K562 (cell line): Measurements from ENCODE around the gene IKBKE. TPM values are rescaled to one million over a fixed set of nuclear protein-coding genes. Genes with fewer than 3 reads are reported as not detected.

Experiments
- ARID1B ChIP-seq: fragments of 450-650 bp; IDR thresholded peaks from 2 replicates; pipeline ENCODE4 v1.6.1; 2016; ENCODE audit warnings: antibody characterized with exemption, mild to moderate bottlenecking, inconsistent platforms
- CBFA2T3 ChIP-seq: fragments of 450-650 bp; IDR thresholded peaks from 2 replicates; pipeline ENCODE4 v1.6.1; 2017
- EHMT2 ChIP-seq: fragments of 450-650 bp; IDR thresholded peaks from 2 replicates; pipeline ENCODE4 v1.6.1; 2018; ENCODE audit warnings: antibody characterized with exemption
- EP300 ChIP-seq: IDR thresholded peaks from 2 replicates; pipeline ENCODE4 v1.6.1; 2012; ENCODE audit warnings: low read length, improper control_type of control experiment
- GABPA ChIP-seq: fragments of 200-800 bp; sonication (Bioruptor generic); conservative IDR thresholded peaks from 2 replicates; pipeline ENCODE4 v1.6.1; 2016; ENCODE audit warnings: low read depth, missing genetic modification characterization, missing compliant biosample characterization
- HDAC1 ChIP-seq, 2 experiments: fragments of 450-650 bp; IDR thresholded peaks; 2 replicates each; pipeline ENCODE4 v1.6.1; 2016 to 2017; ENCODE audit warnings: inconsistent platforms in 1 of 2, mild to moderate bottlenecking in 1 of 2, moderate library complexity in 1 of 2
- PHTF2 ChIP-seq: fragments of 250-450 bp; sonication (Bioruptor Pico); IDR thresholded peaks from 2 replicates; pipeline ENCODE4 v1.5.0; 2021; ENCODE audit warnings: mild to moderate bottlenecking
- PRMT5 ChIP-seq: sonication (generic); formaldehyde crosslinking; IDR thresholded peaks from 2 replicates; pipeline ENCODE4 v1.5.0; 2020; ENCODE audit warnings: missing genetic modification reagents
- RHOXF2B ChIP-seq: fragments of 250-450 bp; sonication (Bioruptor Pico); conservative IDR thresholded peaks from 2 replicates; pipeline ENCODE4 v1.5.1; 2021
- SMAD1 ChIP-seq: fragments of 150-350 bp; IDR thresholded peaks from 2 replicates; pipeline ENCODE4 v1.6.1; 2014; ENCODE audit warnings: low read length, low read depth; ENCODE audit not compliant: partially characterized antibody
- TGIF2 ChIP-seq: sonication (generic); formaldehyde crosslinking; IDR thresholded peaks from 2 replicates; pipeline ENCODE4 v1.8.1; 2022; ENCODE audit warnings: mild to moderate bottlenecking, missing genetic modification reagents, moderate library complexity
- ZBTB1 ChIP-seq: sonication (generic); formaldehyde crosslinking; IDR thresholded peaks from 2 replicates; pipeline ENCODE4 v1.8.1; 2023; ENCODE audit warnings: missing genetic modification reagents, low read depth, mild to moderate bottlenecking, borderline replicate concordance
- polyA plus RNA-seq, 8 experiments: library from polyadenylated mRNA; depleted of rRNA in 4 of 8; stranded (reverse) in 5 of 8; unstranded in 3 of 8; fragments of >200 nt; fragmentation: Nextera tagmentation in 2 of 8; fragmentation: Illumina TruSeq in 1 of 8; extraction: Ambion mirVana in 2 of 8; extraction: Trizol in 1 of 8; gene quantifications; 2 replicates each; pipeline versions ENCODE4 v1.2.1 to v1.2.3, GENCODE V29; 2011 to 2014; ENCODE audit warnings: inconsistent platforms in 1 of 8, missing spikeins in 1 of 8
- total RNA-seq, 7 experiments: library from RNA; depleted of rRNA in 6 of 7; stranded (reverse); fragments of >200 nt in 6 of 7; fragmentation: Illumina TruSeq in 2 of 7; extraction: Trizol in 2 of 7; gene quantifications; 2 replicates each; pipeline versions ENCODE4 v1.2.1 to v1.2.3, GENCODE V29; 2011 to 2021; ENCODE audit warnings: low replicate concordance in 1 of 7
- TF ChIP-seq, protein P1 (sequence below), 2 experiments: fragments of 450-650 bp; IDR thresholded peaks; 2 replicates each; pipeline ENCODE4 v1.6.1; 2018; ENCODE audit warnings: mild to moderate bottlenecking in 2 of 2, low read depth in 1 of 2; ENCODE audit not compliant: partially characterized antibody in 2 of 2
- TF ChIP-seq, protein P2 (sequence below), 2 experiments: fragments of 450-650 bp in 1 of 2; sonication (generic) in 1 of 2; formaldehyde crosslinking in 1 of 2; IDR thresholded peaks; 2 replicates each; pipeline versions ENCODE4 v1.7.1 to v1.9.0; 2016 to 2022; ENCODE audit warnings: inconsistent platforms in 1 of 2, mild to moderate bottlenecking in 1 of 2, missing genetic modification reagents in 1 of 2

Gene IKBKE
- total and polyA plus RNA-seq, 9 of the 15 experiments (the other 6 are each of a cell fraction or from before 2014, with no cell fraction given), result 2.3 to 9.0 (median 4.8) TPM

DNA sequence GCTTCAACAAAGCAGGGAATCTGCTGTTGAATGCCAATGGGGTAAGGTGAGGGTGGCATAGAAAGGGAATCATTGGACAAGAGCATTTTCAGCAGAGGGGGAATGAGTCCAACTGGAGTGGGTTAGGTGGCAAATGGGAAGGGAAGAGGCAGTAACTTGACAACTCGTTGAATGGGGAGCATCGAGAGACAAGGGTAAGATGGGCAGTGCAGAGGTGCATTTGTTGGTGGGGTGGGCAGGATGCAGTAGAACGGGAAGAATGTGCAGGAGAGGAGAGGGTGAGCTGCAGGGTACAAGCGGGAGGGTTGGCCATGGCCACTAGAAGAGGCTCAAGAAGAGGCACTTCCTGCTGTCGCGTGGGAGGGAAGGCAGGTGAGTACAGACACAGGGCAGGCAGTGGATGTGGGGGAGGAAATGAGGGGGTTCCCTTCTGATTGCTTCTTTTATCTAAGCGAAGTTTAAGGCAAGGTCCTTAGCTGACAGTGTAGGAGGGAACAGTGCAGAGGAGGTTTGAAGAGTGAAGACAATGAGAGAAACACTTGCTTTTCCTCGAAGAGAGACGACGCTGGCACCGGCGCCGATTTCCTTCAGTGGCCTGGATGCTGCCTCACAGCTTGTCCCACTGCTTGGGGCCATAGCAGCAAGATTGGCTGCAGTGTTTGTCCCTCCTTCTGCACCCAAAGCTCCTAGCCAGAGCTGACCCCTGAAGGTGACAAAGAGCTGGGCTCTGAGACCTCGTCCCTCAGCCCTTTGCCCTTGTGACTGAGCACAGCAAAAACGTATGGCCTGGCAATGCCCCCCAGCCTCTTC lies 3.2 kb upstream of the IKBKE start (continued):
- TF ChIP-seq PRMT5 (CRISPR knock-in tag) (no peak), SMAD1 (no peak), ZBTB1 (CRISPR knock-in tag) (no peak), PHTF2 (CRISPR knock-in tag) (no peak), EP300 (no peak), ARID1B (peak; percentile 39; the same call in 1 of the 2 replicates), HDAC1 (IDR thresholded peaks at IDR 0.05) (peak in 1 of 2 experiments; percentile 37; a peak in 1 of 4 replicates), EHMT2 (peak; percentile 60; the same call in 1 of the 2 replicates), RHOXF2B (CRISPR knock-in tag) (no peak), TGIF2 (CRISPR knock-in tag) (no peak), CBFA2T3 (peak; percentile 73), GABPA (no peak)
- TF ChIP-seq, protein P1, sequence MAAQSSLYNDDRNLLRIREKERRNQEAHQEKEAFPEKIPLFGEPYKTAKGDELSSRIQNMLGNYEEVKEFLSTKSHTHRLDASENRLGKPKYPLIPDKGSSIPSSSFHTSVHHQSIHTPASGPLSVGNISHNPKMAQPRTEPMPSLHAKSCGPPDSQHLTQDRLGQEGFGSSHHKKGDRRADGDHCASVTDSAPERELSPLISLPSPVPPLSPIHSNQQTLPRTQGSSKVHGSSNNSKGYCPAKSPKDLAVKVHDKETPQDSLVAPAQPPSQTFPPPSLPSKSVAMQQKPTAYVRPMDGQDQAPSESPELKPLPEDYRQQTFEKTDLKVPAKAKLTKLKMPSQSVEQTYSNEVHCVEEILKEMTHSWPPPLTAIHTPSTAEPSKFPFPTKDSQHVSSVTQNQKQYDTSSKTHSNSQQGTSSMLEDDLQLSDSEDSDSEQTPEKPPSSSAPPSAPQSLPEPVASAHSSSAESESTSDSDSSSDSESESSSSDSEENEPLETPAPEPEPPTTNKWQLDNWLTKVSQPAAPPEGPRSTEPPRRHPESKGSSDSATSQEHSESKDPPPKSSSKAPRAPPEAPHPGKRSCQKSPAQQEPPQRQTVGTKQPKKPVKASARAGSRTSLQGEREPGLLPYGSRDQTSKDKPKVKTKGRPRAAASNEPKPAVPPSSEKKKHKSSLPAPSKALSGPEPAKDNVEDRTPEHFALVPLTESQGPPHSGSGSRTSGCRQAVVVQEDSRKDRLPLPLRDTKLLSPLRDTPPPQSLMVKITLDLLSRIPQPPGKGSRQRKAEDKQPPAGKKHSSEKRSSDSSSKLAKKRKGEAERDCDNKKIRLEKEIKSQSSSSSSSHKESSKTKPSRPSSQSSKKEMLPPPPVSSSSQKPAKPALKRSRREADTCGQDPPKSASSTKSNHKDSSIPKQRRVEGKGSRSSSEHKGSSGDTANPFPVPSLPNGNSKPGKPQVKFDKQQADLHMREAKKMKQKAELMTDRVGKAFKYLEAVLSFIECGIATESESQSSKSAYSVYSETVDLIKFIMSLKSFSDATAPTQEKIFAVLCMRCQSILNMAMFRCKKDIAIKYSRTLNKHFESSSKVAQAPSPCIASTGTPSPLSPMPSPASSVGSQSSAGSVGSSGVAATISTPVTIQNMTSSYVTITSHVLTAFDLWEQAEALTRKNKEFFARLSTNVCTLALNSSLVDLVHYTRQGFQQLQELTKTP (IDR thresholded peaks at IDR 0.05; ENCODE audit: low read depth in 1 of 2, partially characterized antibody in 2 of 2), result no peak
- TF ChIP-seq, protein P2, sequence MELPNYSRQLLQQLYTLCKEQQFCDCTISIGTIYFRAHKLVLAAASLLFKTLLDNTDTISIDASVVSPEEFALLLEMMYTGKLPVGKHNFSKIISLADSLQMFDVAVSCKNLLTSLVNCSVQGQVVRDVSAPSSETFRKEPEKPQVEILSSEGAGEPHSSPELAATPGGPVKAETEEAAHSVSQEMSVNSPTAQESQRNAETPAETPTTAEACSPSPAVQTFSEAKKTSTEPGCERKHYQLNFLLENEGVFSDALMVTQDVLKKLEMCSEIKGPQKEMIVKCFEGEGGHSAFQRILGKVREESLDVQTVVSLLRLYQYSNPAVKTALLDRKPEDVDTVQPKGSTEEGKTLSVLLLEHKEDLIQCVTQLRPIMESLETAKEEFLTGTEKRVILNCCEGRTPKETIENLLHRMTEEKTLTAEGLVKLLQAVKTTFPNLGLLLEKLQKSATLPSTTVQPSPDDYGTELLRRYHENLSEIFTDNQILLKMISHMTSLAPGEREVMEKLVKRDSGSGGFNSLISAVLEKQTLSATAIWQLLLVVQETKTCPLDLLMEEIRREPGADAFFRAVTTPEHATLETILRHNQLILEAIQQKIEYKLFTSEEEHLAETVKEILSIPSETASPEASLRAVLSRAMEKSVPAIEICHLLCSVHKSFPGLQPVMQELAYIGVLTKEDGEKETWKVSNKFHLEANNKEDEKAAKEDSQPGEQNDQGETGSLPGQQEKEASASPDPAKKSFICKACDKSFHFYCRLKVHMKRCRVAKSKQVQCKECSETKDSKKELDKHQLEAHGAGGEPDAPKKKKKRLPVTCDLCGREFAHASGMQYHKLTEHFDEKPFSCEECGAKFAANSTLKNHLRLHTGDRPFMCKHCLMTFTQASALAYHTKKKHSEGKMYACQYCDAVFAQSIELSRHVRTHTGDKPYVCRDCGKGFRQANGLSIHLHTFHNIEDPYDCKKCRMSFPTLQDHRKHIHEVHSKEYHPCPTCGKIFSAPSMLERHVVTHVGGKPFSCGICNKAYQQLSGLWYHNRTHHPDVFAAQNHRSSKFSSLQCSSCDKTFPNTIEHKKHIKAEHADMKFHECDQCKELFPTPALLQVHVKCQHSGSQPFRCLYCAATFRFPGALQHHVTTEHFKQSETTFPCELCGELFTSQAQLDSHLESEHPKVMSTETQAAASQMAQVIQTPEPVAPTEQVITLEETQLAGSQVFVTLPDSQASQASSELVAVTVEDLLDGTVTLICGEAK (IDR thresholded peaks at IDR 0.05), result no peak
- TF ChIP-seq, protein P2 (CRISPR knock-in tag; IDR thresholded peaks at IDR 0.05), result no peak
